NCI-H2107 treated with DMSO at 0.1 percent for 48 hours (cell line): Measurements from ENCODE around the gene ACP7.
"Not testable (repeated sequence)": the region's sequence is repeated elsewhere in the genome, so short reads cannot be mapped to it uniquely, and the experiment has no call there.

Experiments
- DNase-seq: peaks from one replicate; lab custom pipeline; 2025; ENCODE audit not compliant: unreplicated experiment; lab: John Stamatoyannopoulos, UW

ACP7 gene, protein sequence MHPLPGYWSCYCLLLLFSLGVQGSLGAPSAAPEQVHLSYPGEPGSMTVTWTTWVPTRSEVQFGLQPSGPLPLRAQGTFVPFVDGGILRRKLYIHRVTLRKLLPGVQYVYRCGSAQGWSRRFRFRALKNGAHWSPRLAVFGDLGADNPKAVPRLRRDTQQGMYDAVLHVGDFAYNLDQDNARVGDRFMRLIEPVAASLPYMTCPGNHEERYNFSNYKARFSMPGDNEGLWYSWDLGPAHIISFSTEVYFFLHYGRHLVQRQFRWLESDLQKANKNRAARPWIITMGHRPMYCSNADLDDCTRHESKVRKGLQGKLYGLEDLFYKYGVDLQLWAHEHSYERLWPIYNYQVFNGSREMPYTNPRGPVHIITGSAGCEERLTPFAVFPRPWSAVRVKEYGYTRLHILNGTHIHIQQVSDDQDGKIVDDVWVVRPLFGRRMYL

DNA sequence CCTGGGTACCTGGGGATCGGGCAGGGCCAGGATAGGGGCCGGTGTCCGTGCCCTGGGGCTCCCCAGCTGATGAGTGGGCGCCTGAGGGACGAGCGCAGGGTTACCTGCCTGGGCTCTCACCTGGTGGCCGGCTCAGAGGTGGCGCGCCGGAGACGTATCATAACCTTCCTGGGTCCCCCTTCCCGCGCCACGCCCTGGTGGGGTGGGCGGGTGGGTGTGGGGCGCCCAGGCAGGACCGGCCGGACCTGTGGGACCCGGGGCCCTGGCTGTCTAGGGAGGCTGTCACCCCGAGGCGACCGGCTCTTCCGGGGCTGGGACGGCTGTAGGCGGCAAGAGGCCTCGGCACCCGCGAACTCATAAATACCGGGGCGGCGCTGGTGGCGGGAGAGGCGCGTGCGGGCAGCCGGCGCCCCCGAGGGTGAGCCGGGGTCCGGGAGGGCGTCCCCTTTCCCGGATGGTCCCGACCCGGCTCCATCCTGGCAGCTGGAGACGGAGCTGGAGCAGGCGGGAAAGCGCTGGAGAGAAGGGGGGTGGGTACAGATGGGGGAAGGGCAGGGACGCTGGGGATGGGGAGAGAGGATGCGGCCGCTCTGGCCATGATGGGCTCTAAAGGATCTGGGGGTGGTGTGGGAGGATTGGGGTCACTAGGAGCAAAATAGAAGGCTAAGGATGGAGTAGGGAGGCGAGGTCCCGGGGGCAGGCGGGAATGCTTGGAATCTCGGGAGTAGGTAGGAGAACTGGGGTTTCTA, at the start of gene ACP7:
TSS of gene ACP7 (plus strand) at position 386 of the 749 bp plus-strand sequence. CDS start 902 bp downstream, outside the sequence.
- no peak for DNase-seq

DNA sequence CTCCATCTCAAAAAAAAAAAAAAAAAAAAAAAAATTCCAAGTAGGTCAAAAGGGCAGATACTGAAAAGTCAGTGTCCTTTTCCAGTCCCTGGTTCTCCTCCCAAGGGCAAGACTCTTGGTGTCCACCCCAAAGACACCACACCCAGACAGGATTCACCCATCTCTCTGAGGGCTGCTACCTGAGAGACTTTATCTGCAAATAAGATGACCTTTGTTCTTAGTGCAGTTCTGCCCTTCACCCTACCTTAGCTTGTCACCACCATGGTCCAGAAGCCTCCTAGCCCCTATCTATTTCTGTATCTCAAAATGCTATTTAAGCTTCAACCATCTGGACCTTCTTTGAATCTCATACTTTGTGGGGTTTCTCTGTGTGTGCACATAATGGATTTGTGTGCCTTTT, 47.6 kb upstream of the ACP7 start:
- no peak for DNase-seq

DNA sequence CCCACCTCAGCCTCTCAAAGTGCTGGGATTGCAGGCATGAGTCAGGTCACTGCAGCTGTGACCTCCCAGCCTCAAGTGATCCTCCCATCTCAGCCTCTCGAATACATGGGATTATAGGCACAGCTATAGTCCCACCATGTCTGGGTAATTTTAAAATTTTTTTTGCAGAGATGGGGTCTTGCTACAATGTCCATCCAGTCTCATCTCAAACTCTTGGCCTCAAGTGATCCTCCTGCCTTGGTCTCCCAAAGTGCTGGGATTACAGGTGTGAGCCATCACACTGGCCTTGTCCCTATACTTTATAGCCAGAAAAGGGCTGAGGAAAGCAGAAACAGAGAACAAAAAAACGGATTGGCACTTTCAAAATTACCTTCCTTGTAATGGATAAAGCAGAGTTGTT, 47.0 kb upstream of the ACP7 start:
- no peak for DNase-seq

DNA sequence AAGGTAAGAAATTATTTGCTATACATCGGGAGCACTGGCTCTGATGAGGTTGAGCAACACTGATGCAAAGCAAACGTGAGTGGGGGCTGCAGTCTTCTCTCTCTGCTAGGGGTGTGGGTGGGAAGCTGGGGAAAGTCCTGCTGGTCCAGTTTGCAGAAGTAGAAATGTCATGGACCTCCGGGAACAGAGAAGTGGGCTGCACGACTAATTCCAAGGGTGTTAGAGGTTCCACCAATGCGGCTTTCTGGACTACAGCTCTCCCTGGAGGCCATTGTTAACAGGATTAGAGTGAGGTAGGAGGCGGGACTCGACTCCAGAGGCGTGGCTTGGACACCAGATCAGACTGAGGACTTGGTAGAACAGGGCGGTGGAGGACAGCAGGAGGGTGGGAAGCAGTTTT, 46.1 kb upstream of the ACP7 start:
- no peak for DNase-seq

DNA sequence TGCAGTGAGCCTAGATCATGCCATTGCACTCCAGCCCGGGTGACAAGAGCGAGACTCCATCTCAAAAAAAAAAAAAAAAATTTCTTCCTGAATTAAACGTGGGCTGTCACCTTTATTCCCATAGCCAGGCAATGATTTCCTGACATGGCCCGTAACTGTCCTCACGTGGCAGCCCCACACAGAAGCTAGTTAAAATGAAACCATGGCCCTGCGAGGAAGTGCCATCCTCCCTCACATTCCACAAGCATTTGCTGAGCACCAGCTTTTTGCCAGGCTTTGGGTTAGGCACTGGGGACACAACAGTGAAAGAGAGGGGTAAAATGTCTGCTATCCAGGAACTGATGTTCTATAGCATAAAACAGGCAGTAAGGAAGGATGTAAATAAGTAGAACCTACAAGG, 38.7 kb upstream of the ACP7 start:
- DNase-seq = no peak

DNA sequence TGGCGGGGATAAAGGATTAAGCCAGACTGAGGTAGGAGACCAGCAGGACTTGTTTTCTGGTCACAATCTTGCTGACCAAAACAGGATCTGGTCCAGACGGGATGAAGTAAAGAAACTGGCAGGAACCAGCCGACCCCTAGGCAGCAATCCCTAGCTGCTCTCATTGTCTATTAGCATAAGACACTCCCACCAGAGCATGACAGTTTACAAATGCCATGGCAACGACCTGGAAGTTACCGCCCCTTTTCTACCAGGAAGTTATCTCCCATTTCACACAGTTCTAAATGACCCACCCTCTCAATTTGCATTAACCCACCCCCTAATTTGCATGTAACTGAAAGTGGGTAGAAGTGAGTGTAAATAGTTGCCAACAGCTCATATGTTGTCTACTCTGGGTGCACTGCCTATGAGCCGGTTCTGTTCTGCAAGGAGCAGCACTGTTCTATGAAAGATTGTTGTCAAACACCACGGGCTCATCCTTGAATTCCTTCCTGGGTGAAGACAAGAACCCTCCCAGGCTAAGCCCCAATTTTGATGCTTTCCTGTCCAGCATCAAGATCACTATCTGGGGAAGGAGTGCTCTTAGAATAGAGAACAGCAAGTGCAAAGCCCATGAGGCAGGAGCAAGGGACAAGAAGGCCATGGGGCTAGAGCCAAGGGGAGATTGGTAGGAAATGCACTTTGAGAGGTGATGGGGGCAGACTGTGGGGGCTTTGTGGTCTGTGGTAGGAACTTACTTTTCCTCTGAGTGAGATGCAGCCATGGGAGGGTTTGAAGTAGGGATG, 37.9 kb upstream of the ACP7 start:
- DNase-seq = no peak

DNA sequence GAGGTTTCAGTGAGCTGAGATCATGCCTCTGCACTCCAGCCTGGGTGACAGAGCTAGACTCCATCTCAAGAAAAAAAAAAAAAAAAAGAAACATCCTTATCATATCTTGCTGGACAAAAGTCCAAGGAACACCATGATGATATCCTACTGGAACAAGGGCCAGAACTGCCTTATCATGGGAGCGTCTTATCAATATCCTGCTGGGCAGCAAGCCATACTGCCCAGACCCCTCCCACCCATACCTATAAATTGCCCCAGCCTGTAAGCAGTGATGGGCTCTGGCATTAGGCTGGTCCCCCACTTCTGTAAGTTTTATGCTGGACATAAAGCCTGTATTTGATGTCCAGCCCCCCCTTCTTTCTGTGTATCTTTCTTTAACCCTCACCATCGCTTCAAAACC, 37.1 kb upstream of the ACP7 start:
- DNase-seq = no peak

DNA sequence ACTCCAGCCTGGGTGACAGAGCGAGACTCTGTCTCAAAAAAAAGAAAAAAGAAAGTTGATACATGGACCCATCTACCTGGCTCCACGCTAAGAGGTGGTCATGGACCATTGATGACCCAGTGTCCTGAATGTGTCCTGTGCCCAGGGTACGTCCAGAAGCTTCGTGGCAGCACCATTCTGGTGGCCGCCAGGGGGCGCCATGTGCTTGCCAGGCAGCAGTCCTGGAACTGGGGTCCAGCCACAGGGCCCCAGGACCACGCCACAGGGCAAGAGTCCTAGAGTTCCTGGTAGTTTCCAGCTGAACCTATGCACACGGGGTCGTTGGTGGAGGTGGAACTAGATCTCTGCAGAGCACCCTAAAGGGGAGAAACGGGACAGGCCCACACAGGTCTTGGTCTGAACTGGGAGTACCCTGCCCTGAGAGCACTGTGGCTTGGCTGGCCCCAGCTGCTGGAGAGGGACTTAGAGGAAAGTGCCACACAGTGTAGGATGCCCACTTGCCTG, 31.9 kb upstream of the ACP7 start:
- no peak for DNase-seq

DNA sequence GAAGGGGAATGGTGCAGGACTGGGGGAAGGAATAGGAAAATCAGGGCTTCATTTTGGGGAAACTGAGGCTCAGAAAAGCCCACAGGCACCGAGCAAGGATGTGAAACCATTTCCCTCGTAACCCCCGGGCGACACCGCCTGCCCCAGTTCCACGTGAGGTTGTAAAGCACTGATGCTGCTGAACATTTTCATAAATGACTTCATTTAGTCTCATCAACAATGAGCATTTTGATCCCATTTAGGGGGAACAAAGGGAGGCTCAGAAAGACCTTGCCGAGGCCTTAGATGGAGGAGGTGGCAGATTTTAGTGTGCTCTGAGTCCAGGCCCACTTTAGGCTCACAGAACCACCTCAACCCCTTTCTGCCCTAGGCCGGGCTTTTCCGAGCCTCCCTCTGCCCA, 31.3 kb upstream of the ACP7 start:
- no peak for DNase-seq

DNA sequence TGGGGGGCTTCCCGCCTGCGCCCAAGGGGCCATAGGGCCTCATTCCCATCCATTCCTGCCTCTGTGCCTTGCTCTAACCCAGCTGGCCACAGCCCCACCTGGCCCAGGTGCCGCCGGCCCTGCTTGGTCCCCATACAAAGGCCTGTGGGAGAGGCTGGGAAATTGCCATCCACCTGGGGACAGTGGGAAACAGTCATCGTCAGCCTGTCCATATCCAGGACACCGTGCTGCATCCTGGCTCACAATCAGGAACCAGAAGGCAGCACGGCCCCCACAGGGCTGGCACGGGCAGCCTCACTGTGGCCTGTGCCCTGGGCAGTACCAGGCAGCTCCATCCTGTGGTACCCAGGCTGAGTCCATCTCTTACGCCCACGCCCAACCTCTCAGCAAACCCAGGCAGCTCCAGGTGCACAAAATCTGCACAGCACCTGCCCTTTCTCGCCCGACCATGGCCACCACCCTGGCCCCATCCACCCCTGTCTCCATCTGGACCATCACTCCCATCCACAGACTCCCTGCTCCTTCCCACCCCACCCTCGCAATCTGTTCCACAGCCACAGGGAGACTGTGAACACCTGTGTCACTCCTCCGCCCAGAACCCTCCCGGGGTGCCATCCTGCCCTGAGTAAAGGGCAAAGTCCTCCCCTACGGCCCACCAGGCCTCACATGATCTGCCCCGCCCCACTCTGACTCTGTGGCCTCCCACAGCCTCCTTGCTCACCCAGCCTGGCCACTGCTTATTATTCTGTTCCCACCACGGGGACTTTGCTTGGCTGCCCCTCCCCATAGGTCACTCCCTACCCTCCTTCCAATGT, 30.7 kb upstream of the ACP7 start:
- no peak for DNase-seq

DNA sequence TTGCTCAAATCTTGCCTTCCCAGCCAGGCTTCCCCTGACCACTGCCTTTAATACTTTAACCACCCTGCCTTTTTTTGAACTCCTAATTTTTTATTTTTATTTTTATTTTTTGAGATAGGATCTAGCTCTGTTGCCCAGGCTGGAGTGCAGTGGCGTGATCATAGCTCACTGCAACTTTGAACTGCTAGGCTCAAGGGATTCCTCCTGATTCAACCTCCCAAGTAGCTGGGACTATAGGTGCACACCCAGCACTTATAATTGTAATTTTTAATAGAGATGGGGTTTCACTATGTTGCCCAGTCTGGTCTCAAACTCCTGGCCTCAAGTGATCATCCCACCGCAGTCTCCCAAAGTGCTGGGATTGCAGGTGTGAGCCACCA, 30.1 kb upstream of the ACP7 start:
- no peak for DNase-seq

DNA sequence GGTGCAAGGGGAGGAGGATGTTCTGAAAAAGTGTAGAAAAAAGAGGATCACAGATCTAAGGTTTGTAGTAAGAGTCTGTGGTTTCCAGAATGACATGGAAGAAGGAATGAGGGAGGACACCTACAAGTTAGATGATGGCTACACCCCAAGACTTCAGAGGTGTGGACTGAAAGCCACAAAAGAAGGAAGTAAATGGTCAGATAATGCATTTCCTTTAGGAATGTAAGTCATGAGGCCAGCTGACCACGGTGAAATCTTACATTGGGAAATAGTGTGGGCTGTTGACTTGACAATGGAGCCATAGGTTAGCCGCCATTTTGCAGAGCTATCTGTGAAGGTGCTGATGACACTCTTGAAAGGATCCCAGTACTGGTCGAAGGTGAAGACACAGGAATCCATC, 26.6 kb upstream of the ACP7 start:
- DNase-seq = no peak

DNA sequence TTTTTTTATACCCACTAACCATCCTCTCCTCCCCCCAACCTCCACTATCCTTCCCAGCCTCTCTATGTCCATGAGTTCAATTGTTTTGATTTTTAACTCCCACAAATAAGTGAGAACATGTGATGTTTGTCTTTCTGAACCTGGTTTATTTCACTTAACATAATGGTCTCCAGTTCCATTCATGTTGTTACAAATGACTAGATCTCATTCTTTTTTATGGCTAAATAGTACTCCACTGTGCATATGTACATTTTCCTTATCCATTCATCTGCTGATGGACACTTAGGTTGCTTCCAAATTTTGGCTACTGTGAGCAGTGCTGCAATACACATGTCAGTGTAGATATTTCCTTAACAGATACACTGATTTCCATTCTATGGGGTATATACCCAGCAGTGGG, 24.9 kb upstream of the ACP7 start:
- no peak for DNase-seq

DNA sequence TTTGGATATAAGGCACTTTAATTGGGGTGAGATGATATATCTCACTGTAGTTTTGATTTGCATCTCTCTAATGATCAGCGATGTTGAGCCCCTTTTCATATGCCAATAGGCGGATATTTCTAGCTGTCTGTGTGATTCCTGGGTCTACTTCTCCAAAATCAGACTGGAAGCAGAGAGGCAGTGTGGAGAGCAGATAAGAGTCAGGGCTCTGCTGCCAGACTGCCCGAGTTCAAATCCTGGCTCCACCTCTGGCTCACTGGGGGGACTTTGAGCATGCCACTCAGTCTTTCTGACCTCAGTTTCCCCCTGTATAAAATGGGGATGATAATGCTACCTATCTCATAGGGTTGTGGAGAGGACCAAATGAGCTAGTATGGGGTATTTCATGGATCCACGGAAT, 24.0 kb upstream of the ACP7 start:
- no peak for DNase-seq

DNA sequence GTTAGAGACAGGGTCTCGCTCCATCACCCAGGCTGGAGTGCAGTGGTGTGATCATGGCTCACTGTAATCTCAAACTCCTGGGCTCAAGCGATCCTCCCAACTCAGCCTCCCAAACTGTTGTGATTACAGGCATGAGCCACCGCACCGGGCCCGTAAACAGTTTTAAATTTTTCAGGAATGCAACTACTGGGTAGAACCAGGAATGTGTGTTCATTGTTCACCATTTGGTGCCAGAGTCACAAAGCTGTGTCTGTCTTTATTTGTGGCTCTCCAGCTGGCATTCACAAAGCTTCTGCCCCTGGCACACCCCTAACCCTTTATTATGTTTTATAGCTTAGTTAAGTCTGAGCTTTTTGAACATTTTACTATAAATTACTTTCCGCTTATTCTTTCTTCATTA, 19.8 kb upstream of the ACP7 start:
- DNase-seq = no peak

DNA sequence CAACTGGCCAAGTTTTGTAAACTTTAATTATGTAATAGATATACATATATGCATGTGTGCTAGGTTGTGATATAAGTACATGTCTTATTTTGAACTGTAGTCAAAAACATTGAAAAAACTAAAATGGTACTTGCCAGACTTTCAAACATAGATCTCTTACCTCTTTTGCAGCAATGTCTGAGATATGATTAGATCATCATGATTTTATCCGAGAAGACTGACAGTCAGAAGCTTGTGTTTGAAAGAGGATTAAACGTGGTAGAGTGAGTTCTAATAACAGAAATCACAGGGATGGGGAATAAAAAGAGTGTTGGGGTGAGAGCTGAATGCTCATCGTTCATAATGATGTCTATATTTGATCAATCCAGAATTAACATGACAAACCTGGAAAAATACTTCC, 18.2 kb upstream of the ACP7 start:
- DNase-seq = no peak

DNA sequence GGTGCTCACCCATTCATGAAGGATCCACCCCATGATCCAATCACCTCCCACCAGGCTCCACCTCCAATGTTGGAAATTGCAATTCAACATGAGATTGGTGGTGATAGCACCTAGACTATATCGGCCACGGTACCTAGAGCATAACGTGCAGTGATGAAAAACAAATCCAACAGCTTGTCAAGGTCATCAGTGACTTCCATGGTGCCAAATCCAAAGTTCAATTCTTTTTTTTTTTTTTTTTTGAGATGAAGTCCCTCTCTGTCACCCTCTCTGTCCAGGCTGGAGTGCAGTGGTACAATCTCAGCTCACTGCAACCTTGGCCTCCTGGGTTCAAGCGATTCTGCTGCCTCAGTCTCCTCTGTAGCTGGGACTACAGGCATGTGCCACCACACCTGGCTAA, 17.1 kb upstream of the ACP7 start:
- no peak for DNase-seq

DNA sequence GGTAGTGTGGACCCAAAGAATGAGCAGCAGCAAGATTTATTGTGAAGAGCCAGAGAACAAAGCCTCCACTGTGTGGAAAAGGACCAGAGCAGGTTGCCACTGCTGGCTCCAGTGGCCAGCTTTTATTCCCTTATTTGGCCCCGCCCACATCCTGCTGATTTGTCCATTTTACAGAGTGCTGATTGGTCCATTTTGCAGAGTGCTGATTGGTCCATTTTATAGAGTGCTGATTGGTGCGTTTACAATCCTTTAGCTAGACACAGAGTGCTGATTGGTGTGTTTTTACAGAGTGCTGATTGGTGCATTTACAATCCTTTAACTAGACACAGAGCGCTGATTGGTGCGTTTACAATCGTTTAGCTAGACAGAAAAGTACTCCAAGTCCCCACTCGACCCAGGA, 15.9 kb upstream of the ACP7 start:
- DNase-seq = not testable (repeated sequence)

DNA sequence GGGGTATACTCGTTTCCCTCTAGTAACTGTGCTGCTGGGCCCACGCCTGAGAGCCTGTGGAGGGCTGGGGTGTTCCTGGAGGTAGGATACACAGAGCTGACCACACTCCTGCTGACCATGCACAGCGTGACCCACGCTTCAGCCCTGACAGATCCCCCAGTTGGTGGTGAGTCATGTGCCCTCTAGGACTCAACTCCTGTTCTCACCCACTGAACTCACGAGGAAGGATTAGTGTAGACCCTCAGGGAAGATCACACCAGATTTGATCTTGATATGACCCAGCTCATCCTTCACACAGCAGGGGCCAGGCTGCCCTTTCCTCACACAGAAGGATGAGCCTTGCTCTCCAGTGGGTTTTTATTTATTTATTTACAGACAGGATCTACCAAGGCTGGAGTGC, 13.3 kb upstream of the ACP7 start:
- DNase-seq = no peak

DNA sequence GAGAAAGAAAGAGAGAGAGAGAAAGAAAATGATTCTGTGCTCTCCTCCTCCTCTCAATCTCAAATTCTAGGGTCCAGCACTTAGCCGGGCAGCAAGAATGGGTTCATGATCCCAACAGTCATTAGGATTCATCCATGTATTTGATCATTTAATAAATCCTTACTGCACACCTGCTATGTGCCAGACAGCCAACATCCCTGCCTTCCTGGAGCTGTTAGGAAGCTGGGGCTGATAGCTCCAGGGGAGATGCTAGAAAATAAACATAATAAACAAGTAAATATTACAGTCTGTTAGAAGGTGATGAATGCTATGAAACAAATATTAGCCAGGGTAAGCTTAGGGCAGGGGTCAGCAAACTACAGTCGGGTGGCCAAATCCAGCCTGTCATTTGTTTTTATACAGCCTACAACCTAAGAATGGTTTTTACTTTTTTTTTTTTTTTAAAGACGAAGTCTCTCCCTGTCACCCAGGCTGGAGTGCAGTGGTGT, 9.9 kb upstream of the ACP7 start:
- no peak for DNase-seq

DNA sequence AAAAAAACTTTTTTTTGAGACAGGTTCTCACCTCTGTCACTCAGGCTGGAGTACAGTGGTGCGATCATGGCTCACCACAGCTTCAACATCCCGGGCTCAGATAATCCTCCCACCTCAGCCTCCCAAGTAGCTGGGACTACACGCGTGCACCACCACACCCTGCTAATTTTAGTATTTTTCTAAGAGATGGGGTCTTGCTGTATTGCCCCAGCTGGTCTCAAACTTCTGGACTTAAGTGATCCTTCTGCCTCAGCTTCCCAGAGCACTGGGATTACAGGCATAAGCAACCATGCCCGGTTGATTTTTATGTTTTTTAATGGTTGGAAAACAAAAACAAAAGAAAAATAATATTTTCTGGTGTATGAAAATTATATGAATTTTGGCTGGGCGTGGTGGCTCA, 9.2 kb upstream of the ACP7 start:
- no peak for DNase-seq
